GM19455 (cell line): ENCODE data around the gene HOXB4.

Experiments used
- ATAC-seq: cut with Tn5 transposase; IDR thresholded peaks from one replicate; pipeline ENCODE4 v1.9.1; 2021; ENCODE audit not compliant: unreplicated experiment

The HOXB4 gene

GRCh38 chr17:48561884-48562810, 16.0 kb downstream of the HOXB4 start:
- no peak for ATAC-seq

- ATAC-seq: no peak
Measured at GRCh38 chr17:48559840-48560817, 18.0 kb downstream of the HOXB4 start.

GRCh38 chr17:48559122-48559839, 18.9 kb downstream of the HOXB4 start:
- ATAC-seq: no peak

DNA sequence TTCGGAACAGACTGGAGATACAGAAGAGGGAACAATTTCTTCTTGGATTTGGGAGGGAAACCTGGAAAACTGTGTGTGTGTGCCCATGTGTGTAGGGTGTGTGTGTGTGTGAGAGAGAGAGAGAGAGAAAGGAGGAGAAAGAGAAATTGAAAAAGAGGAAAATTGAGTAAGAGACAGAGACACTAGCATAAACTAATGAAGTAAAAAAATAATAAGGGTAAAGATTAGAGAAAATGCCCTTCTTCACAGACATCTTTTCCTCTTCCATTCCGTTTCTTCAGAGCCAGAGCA, 19.4 kb downstream of the HOXB4 start:
- ATAC-seq: no peak

DNA sequence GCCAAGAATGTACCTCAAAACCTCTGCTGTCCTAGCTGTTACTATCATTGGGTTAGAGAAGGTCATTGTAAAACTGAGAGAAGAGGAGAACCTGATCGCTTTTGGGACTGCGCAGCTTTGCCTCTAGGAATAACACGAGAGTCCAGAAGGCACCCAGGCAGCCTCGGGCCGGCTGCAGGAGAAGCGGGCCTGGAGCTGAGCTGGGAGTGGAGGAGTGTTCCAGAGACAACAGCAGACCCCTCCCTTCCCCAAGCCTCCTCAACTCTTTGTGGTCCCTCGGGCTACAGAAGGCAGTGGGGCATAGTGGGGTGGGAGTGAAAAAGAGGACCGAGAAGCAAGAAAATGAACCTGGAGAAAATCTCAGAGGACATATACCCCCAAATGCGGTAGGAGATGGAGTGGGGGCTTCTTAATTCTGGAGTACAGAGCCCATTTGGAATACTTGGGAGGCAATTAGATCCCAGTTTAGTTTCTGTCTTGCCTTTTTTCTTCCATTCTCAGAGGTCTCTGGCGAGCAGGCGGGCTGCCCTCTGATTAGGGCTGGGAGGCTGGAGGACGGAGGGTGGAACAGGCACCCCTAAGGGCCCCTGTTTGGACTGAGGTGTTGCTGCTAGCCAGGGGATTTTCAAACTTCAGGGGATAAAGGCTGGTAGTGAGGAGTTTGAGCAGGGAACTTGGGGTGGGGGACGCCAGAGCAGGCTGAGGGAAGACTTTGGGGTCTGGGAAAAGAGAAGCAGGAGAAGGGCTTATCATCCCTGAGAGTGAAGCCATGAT, 19.9 kb downstream of the HOXB4 start:
- ATAC-seq: no peak

DNA sequence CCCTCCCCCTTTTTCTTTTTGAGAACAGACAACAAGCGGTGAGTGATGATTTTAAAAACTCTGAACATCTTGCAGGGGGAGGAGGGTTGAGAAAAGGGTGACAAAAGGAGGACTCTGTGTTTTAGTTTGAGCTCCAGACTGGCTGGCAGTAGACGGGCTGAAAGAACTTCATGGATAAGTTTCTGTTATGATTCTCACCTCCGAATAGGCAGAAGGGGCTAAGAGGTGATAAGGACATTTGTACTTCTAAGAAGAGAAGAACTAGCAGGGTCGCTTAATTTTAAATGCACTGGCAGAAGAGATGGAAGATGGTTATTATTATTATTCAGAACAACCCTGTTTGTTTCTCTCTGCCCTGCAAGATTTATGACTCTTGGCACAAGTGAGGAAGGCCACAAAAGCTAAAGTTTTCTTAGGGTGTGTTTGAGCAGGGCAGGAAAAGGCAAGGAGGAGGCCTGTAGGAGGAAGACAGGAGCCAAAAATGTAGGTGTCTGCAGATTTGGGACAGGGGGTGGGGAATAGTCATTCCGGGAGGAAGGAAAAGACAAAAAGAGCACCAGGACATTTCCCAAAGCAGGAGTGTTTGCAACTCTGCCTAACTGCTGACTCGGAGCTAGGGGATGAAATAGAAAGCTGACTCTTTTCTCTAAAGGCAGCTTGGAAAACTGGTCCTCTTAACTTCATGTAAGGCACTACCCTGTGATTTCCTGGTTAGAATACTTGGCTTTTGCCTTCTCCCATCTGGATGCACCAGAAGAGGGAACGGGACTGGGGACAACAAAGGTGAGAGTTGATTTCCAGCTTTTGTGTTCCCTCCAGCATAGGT, 21.4 kb downstream of the HOXB4 start:
- no peak for ATAC-seq

GRCh38 chr17:48556229-48556575, 21.9 kb downstream of the HOXB4 start:
- no peak for ATAC-seq

DNA sequence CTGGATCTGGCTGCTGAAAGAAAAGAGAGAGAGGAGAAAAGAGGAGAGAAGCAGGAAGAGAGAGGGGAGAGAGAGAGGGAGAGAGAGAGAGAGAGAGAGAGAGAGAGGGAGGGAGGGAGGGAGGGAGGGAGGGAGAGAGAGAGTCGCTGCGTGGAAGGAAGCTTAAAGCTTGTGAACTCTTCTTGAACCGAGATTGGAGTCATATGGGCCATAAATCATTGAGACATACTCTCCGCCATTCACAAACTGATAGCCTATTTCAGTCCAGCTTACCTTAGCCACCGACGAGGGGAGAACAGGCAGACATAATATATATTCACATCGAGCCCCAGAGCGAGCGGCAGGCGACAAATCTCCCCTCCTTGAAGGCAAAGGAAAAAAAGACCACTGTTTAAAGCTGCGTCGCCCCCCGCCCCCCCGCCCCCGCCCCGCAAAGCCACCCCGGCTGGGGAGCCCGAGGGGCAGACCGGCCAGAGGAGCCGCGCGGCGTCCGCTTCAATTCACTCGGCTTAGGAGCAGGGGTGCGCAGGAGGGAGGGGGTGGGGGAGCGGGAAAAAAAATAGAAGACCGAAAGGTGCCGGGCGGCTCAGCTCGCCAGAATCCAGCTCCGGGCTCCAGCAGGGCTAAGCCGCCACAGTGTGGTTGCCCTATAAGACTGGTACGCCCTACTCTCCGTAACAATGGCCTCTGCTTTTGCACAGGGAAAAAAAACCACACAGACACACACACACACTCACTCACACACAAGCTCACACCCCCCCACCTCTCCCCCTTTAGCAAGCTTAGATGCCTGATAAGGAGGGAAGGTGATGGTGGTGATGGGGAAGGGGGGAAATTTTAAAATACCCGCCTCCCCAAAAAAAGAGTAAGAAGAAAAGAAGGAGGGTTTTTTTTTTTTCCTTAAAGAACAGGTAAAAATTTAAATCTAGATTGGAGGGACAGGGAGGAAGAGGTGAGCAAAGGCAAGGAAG, 22.6 kb downstream of the HOXB4 start:
- ATAC-seq: no peak

GRCh38 chr17:48554412-48555257, 23.5 kb downstream of the HOXB4 start:
- ATAC-seq: no peak

- ATAC-seq: no peak
Measured at GRCh38 chr17:48553826-48554225, 24.3 kb downstream of the HOXB4 start.

DNA sequence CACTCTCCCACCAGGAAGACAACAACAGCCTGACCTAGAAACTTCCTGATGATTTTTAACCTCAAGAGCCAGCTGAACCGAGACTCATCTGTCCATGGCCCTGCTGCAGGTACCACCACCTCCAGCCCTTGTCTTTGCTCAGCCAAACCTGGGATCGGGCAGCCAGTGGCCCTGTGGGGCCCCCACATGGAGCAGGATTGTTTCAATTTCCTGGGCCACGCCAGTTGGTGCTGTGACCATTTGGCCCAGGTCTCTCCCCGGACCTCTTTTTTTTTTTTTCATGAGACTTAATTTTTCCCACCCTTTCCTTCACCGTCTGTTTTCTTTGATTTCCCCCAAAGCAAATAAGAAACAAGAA, 25.0 kb downstream of the HOXB4 start:
- no peak for ATAC-seq

DNA sequence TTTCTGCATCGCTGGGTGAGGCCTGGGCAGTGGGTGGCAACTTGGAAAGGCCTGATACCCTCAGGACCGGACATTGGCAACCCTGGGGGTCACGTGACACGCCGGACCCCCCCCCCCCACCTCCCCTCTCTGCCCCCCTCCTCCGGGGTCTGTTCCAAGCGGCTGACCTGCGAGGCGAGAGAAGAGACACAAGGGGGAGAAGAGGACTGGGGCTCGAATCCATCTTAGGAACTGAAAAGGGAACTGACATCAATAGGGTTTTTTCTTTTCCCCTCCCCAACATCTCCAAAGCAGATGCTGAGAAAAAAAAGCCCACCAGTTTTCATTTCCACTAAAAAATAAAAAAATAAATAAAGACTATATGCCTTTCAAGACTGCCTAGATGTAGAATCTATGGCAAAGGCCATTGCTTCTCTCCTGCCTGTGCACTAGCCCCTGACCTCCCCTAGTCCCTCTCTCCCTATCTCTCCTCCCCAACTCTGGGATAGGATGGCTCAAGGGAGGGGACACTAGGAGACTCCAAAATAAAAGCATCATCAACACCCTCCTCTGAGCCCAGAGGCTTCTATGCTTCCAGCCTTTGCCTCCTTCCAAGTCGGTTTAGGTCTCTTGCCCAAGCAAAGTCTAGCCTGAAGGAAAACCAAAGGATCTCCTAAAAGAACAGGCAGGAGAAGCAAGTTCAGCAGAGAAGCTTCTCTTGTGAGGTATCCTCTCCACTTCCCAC, 25.5 kb downstream of the HOXB4 start:
- ATAC-seq: no peak

GRCh38 chr17:48551596-48552465, 26.3 kb downstream of the HOXB4 start:
- ATAC-seq: no peak

GRCh38 chr17:48551214-48551555, 27.0 kb downstream of the HOXB4 start:
- ATAC-seq: no peak

- no peak for ATAC-seq
Measured at GRCh38 chr17:48550502-48551213, 27.5 kb downstream of the HOXB4 start.
